HG03196 (cell line): ENCODE data around the gene KY.

Experiments
- ATAC-seq: cut with Tn5 transposase; IDR thresholded peaks from one replicate; pipeline ENCODE4 v1.9.1; 2021; ENCODE audit not compliant: unreplicated experiment

The KY gene

DNA sequence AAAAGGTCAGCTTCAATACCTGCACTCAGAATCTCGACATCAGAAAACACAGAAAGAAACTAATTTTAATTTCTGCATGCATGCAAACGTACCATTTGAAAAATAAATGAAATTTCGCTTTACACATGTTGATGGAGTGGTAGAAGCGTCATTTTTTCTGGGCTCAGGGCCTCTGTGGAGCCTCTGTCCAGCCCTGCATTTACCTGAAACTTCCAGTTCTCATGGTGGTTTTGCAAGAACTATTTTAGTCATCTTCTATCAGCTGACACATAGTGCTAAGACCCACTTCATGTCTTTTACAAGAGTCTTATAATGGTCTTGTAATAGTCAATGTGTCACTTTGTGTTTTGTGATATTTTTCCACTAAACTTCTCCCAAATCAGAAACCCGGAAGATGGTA is 5.3 kb downstream of the KY start:
- no peak for ATAC-seq

DNA sequence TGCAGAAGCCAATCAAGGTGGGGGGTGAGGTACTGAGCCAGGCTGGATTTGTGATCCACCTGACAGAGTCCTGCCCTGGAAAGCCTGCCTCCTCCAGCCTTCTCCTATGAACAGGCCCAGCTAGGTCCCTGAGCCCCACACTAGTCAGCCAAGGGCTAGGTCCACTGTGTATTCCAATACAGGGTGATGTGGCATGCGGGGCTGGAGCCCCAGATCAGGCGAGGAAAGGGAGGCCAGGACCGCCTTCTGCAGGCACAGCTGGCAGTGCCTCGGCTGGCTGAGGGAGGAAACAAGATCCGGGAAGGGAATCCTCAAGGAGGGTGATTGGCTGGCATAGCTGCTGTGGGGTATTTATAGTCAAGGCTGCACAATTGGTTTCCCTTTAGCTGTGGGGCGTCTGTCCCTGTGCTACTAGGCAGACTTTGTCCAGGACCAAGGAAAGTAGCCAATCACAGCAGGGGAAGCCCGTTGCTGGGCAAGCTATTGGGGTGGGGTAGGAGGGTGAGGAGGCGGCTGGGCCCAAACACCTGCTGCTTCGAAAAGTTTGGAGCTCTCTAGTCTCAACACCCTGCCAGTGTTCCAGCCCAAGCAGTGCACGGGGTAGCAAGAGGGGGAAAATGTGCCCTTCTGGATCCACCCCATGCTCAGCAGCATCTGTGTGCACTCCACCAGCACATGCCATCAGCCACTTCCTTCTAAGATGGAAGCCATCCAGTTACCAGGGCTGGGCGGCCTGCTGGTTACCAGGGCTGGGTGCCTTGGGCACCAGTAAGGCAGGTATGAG is 5.9 kb downstream of the KY start:
- ATAC-seq: no peak

DNA sequence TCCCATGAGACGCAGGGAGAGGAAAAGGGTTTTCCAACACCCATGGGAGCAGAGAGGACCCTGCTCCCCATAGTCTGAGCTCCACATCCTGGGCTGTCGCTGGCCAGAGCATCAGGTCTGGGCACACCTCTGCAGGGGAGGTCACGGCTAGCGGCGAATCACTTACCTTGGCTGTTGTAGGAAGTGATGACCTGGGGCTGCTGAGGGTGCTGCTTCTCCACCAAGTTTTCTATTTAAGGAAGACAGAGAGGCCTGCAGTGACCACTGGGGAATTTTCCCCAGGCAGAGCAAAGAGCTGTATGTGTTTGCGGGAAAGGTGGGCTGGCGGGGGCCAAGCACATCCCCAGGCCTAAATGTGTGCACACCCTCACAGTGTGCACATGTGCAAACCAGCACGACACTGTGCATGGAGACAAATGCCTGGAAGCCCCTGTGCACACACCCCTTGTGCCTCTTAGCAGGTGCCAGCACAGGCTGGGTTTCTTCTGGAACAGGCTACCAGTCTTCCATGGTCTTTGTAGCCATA is 7.6 kb downstream of the KY start:
- ATAC-seq: no peak

DNA sequence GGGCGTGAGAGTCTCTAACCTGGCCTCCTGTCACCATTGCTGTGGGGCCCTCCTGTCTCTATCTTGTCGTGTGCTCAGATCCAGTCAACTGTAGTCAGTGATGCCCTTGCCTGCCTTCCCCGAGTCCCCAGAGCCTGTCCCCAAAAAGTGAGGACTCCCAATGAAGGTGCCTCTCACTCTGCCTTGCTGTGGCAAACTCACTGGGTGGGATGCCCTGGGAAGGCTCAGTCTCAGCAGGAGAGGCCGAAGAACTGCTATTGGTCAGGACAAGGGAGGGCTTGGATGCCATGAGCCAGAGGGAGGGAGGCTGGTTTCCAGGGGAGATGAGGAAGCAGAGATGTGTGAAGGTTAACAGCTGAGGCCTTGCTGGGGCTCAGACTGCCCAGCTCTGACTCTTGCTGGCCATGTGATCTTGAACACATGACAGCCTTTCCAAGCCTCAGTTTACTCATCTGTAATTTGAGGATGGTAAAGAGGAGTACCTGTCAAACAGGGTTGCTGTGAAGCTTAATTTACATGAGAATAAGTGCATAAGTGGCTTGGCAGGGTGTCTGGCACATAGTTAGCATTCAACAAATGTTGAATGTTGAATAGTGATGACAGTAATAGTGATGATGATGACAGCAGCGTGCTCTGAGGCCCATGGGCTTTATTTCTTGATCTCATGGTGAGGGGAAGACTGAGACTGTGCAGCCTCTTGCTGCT is 8.2 kb downstream of the KY start:
- ATAC-seq: no peak

DNA sequence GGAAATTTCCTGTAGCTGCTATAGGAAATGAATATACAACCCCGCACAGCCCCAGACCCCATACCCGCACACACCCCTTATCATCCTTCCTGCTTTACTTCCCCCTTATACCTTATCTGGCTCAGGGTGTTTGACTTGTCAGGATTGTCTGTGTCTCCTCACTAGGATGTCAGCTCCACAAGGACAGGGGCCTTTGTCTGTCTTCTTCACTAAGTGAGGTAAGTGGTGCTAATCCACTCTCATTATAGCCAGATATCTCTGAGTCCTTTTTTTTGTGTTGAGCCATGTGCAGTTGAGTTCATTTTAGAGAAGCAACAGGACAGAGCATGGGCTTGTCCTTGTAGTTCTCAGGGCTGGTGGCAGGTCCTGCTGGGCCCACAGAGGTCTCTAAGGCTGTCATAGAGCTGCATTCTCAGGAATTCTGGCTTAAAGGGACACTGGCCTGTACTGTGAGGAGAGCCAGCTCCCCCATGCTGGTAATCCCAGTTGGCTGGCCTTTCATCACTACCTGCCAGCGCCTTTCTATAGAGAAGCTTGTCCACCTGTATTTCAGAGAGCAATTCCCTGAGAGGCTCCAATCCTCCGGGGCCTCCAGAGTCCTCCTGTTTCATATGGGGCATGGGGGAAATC is 9.0 kb downstream of the KY start:
- ATAC-seq: no peak

DNA sequence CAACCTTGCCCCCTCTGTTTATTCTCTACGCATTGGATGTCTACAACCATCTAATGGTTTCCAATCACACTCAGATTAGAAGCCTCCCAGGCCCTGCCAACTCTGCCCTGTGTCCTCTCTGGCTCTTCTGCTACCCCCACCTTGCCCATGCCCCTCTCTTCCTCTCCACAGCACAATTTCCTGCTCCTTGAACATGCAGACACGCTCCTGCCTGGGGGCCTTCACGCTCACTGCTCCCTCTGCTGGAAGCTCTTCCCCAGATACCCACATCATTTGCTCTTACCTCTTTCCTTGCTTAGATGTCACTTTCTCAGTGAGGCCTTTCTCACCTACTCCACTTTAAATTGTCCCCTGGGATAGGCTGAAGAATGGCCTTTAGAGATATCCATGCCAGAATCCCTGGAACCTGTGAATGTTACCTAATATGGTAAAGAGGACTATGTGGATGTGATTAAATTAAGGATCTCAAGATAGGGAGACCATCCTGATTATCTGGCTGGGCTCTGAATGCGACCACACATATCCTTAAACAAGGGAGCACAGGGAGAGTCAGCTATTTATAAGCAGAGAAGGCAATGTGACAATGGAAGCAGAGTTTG is 9.9 kb downstream of the KY start:
- ATAC-seq: no peak

DNA sequence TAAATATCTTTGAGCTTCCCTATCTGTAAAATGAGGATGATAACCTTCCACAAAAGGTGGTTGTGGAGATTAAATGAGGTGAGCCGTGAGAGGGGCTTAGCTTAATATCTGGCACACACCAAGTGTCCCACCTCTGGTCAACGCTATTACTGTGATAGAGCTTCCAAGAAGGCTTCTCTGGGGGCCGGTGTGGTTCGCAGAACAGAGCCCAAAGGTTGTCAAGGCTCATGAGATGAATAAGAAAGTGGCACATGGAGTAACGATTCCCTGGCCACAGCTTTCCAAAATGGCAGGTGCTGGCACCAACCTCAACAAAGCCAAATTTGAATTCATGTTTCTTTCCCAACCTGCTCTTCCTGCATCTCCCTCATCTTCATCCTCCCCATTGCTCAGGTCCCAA is 10.4 kb downstream of the KY start:
- no peak for ATAC-seq

DNA sequence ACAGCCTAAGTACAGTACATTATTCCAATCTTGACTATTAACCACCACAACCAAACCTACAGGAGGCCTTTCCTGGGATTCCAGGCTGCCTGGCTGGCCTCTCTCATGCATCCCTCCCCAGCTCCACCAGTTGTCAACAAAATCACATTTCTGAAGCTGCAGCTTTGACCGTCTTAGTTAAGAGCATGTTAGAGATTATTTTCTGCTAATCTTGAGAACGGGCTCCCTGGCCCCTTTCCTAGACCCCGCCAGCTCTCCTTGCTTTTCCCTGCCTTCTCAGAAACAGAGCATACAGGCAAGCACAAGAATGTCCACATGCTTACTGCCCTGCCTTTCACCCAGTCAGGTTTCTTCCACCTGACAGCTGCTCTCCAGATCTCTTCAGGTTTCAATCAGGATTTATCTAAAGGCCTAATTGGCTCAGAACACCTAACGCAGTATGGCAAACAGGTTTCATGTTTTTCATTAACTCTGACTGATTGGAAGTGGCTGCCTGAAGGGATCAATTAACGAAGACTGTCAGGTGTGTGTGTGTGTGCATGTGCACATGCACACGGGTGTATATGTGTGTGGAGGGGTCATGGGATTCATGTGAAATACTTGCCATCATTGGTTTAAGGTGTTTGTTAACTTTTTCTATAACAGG is 12.3 kb downstream of the KY start:
- ATAC-seq: no peak

DNA sequence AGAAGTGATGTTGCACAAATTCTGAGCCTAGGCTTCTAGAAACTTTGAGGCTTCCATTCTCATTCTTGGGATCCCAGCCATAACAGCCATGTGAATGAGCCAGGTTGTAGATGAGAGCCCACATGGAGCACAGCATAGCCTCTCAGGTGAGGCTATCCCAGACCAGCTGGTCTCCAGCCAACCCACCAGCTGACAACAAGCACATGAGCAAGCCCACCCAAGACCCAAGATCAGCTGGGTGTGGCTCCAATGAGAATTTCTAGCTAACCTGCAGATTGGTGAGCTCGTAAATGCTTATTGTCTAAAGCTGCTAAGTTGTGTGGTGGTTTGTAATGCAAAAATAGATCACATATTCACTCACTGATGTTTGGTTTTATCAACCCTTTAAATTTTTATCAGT is 14.4 kb downstream of the KY start:
- ATAC-seq: no peak

DNA sequence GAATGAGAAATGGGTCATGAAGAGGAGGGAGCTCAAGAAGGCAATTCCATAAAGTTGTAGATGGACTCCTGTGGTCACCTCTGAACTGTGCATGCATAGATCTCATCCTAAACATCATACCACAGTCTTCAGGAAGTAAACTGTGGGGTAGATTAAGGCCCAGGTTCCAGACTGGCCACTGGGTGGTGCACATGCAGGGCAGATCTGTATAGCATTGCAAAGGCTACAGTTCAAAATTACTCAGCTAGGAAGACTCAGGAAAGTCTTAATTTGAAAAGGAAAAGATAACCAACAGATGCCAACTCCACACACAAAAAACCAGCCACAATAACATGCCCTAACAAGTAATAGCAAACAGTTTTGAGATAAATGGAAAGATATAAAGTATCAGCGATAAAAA is 20.3 kb downstream of the KY start:
- no peak for ATAC-seq

DNA sequence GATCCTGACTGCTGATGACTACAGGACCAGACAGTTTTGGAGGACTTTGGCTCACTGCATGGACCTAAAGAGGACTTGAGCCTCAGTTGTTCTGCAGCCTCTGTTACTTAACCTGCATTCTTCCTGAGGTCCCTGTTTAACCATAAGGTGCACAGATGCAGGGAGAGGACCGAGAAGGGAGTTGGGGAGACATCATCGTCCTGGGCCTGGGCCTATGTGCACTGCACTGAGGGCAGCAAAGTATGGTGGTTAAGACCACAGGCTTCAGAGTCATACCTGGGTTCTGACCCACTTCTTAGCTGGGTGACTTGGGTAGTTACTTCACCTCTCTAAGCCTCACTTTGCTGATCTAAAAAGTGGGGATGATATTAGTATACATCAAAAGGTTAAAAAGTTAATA is 21.9 kb downstream of the KY start:
- ATAC-seq: no peak

DNA sequence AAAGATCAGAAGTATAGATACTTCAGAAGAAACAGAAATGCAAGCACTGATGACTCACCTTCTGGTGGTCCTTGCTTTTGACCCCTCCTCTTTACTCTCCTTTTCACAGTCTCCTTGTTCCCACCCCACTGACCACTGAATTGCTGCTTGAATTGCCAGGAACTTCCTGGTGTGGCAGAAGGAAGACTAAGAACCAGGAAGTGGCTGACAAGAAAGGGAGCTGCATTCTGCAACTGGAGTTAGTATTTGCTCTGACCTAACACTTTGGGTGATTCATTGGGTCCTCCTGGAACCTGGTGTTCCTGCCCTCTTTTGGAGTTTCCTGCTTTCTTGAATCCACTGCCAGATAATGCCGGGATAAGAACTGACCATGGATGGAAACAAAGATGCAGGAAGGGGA is 23.0 kb downstream of the KY start:
- no peak for ATAC-seq

DNA sequence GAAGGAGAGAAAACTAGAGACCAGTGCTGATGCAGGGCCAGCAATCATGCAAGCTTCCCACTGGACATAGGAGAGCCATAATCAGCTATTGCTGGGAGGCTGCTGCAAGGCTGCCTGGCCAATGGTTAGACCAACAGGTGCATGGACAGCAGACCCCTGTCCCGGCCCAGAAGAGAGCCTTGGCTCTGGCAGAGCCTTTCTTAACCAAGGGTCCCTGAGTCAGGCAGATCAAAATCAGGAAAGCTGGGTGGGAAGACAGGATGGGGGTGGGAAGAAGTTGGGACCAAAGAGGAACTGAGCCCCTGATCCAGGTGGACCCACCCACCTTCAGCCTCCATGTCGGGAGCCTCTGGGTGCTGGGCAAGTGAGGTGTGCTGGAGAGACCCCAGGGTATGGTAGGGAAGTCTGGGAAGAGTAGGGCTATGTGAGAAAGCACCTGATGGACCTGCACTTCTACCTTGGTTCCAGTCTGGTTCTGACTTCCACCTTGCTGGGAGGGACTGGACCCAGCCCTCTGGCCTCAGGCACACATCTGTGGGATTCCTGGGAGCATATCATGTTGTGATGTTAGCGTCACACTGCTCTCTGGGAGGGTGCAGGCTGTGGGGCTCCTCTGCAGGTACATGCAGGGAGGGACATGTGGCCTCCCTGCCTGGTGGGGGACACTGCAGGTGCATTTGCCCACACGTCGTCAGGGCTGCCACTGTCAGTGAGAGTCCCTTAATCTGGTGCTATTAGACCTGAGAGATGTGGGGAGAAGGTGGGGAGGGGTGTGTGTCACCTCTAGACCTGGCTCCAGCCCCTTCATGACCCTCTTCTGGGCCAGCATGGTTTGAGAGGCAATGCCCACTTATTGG is 24.7 kb downstream of the KY start:
- no peak for ATAC-seq

DNA sequence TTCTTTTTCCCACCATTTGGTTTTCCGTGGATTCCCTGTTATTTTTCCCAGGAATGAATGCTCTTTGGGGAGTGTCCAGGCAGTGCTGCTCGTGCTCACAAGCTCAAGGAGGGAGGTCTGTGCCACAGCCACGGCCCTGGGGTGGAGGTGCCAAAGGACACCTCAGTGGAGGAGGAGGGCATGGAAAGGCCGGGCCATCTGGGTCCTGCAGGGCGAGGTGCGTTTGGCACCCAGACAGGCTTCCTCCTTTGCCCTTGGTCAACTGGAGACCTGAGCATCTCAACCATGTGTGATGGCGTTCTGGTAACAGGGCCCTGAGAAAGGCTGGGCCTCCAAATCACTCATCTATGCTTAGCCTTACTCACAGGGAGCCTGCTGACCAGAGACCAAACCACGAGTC is 25.4 kb downstream of the KY start:
- no peak for ATAC-seq

DNA sequence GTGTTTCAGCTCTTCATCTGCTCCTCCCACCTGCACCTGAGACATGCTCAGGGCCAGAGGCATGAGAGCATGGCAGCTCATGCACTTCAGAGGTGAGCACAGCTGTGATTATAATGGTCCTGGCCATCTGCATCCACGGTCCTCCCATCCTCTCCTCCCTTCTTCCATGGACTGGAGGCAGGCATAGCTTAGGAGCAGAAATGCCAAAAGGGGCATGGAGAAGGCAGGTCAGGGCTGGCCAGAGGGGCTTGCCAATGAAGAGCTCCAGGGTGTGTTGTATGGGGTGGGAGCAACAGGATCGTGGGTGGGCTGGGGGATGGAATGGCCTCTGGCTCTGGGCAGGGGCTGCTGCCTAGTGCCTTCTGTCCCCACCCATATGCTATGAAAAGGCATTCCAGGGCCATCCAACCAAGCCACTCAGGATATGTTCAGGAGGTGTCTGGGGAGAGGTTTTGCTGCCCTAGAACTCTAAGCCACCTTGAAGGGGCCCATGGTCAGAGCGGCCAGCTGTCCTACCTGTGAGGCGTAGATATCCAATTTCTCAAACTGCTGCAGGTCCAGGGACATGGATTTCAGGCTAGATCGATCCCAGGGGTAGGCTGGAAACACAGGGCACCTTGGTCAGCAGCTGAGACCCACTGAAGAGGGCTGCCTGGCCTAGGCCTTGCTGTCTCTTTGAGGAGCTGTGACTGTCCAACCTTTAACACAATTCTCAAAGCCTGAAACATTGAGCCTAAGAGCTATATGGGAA is 26.1 kb downstream of the KY start:
- ATAC-seq: no peak

DNA sequence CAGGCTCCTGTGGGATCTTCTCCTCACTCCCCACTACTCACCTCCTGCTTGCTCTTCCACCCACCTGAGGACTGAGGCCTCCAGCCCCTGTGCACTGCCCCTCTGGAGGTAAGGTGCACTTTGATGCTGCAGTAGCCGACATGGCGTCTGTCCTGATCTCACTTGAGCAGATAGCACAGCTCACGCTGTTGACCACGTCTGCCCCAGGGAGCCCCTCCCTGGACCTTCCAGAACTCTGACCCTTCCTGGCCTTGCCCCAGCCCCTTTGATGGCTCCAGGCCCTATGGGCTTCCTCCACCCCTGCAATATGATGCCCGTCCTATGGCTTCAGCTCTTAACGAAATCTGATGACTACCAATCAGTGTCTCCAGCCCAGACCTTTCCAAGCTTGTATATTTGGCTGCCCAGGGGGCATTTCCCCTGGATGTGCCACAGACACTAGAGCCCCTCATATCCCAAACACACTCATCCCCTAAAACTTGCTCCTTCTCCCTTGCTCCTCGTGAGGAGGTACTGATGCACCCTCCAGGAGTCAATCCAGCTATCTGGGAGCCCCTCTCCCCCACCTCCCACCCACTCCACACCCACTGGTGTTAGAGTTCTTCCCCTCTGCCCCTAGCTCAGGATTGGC is 27.1 kb downstream of the KY start:
- no peak for ATAC-seq

DNA sequence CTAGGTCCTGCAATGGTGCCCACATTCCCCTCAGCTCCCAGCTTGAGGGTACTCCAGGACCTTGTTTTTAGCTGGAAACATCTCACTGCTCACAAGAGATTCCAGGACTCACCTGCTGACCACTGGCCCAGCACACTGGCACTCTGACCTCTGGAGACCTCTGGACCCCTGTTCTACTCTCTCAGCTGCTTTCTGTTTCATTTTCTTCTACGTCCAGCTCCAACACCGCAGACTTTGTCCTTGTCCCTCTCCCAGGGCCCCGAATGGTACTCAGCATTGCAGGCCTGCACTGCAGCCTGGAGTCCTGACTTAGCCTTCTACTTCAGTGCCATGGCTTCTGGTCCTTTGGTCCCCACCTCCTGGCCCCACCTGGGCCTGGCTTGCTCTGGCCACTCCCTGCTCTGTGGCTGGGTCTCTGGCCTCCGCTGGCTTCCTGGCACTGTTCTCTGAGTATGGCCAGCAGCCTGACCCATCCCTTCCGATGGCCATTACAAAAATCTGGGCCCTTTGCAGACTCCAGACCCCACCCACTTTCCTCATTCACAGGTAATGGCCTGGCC is 27.9 kb downstream of the KY start:
- ATAC-seq: no peak

DNA sequence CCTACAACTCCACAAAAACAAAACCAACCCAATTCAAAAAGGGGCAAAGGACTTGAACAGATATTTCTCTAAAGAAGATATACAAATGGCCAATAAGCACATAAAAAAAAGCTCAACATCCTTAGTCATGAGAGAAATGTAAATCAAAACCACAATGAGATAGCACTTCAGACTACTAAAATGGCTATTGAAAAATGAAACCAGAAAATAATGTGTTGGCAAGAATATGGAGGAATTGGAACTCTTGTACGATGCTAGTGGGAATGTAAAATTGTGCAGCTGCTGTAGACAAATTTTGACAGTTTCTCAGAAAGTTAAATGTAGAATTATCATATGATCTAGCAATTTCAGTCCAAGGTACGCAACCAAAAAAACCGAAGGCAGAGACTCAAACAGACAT is 29.0 kb downstream of the KY start:
- ATAC-seq: no peak
